MCF 10A (cell line): ENCODE measurements around the gene FTCDNL1. TPM values are rescaled to one million over a fixed set of nuclear protein-coding genes. Genes with fewer than 3 reads are reported as not detected.

Experiments used
- BruUV-seq: library from RNA; stranded (reverse); fragments of 400-500 nt; replicated peaks from 2 replicates; lab custom pipeline; 2021; lab: Mats Ljungman, UMichigan
- CTCF ChIA-PET: fragments of 300-600 bp; sonication (Branson Sonifier 250); formaldehyde crosslinking; extraction: SDS; loops from one replicate; lab custom pipeline; 2021; ENCODE audit warnings: antibody characterized with exemption, inconsistent platforms; lab: Yijun Ruan, JAX
- POLR2A ChIA-PET: fragments of 300-600, 350-650 bp; sonication (Branson Sonifier 250); formaldehyde crosslinking; extraction: SDS; loops from one replicate; lab custom pipeline; 2020; ENCODE audit warnings: antibody characterized with exemption, inconsistent platforms; lab: Yijun Ruan, JAX
- DNase-seq: peaks from one replicate; pipeline ENCODE4 v3.0.0-alpha.2; 2018; ENCODE audit not compliant: unreplicated experiment
- H3K27ac Mint-ChIP-seq: one replicate; pipeline ENCODE4 v1.8.0; 2022; ENCODE audit warnings: mild to moderate bottlenecking, low read depth, mixed read lengths; ENCODE audit not compliant: unreplicated experiment
- H3K27me3 Mint-ChIP-seq: one replicate; pipeline ENCODE4 v1.8.0; 2022; ENCODE audit warnings: mixed read lengths; ENCODE audit not compliant: insufficient read depth, unreplicated experiment
- H3K36me3 Mint-ChIP-seq: one replicate; pipeline ENCODE4 v1.8.0; 2022; ENCODE audit warnings: mild to moderate bottlenecking, moderate library complexity, mixed read lengths; ENCODE audit not compliant: insufficient read depth, unreplicated experiment
- H3K4me1 Mint-ChIP-seq: one replicate; pipeline ENCODE4 v1.8.0; 2022; ENCODE audit warnings: mixed read lengths; ENCODE audit not compliant: insufficient read depth, unreplicated experiment
- H3K4me3 Mint-ChIP-seq: one replicate; pipeline ENCODE4 v1.8.0; 2022; ENCODE audit warnings: mild to moderate bottlenecking, moderate library complexity, mixed read lengths; ENCODE audit not compliant: unreplicated experiment
- H3K9me3 Mint-ChIP-seq: one replicate; pipeline ENCODE4 v1.8.0; 2022; ENCODE audit warnings: mixed read lengths; ENCODE audit not compliant: unreplicated experiment
- intact Hi-C: fragments of 100-400 bp; cut with micrococcal nuclease; formaldehyde crosslinking; loops from 2 replicates; pipeline ENCODE4 v1.14.1; 2022
- total RNA-seq: library from RNA; stranded (reverse); gene quantifications from 2 replicates; pipeline ENCODE4 v1.2.3, GENCODE V29; 2022
- TF ChIP-seq, protein P1 (sequence below): fragments of 200-600 bp; IDR thresholded peaks from one replicate; pipeline ENCODE4 v1.8.0; 2022; ENCODE audit warnings: antibody characterized with exemption, mild to moderate bottlenecking; ENCODE audit not compliant: unreplicated experiment

Gene FTCDNL1
- total RNA-seq, 1 experiment from 2014 or later: 1.9 TPM

DNA sequence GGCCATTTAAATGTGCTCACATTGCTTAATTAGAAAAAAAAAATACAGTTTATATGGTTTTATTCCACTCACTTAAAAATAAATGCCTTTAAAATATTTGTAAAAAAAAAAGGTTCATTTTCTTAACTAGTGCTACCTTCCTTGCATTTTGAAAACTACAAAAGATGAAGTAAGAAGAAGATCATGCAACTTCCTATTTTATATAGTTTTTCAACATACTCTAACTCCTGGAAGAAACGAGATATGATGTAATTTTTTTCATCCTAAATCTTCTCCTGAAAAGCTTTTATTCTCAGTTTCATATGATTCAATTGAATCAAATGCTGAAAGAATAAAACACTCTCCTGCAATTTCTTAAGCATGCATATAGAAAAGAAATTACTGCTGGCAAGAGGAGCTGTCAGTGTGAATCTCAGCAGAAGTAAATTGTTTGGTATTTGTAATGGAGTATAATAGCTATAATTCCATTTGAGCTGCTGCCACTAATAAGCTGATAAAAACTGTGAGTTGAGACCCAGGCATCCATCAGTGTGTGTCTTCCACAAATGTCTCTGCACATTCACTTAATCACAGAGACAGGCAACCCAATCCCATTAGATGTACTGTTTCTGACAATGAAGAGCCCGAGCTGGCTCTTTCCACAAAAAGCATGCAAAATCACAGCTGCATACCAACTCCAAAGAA, 3.7 kb downstream of the FTCDNL1 start:
- peaks cover 6% of the 10 kb centered on the region for H3K4me1 Mint-ChIP-seq
- no peaks in the 10 kb centered on the region for H3K36me3 Mint-ChIP-seq
- CTCF ChIA-PET: interaction anchor here (1.1 to 1.7 kb wide), 2 partner anchors 19 to 107 kb away, joined by 3 to 5 read pairs; no protein-coding TSS in a partner anchor
- H3K27me3 Mint-ChIP-seq: peaks cover 35% of the 10 kb centered on the region
- TF ChIP-seq, protein P1, sequence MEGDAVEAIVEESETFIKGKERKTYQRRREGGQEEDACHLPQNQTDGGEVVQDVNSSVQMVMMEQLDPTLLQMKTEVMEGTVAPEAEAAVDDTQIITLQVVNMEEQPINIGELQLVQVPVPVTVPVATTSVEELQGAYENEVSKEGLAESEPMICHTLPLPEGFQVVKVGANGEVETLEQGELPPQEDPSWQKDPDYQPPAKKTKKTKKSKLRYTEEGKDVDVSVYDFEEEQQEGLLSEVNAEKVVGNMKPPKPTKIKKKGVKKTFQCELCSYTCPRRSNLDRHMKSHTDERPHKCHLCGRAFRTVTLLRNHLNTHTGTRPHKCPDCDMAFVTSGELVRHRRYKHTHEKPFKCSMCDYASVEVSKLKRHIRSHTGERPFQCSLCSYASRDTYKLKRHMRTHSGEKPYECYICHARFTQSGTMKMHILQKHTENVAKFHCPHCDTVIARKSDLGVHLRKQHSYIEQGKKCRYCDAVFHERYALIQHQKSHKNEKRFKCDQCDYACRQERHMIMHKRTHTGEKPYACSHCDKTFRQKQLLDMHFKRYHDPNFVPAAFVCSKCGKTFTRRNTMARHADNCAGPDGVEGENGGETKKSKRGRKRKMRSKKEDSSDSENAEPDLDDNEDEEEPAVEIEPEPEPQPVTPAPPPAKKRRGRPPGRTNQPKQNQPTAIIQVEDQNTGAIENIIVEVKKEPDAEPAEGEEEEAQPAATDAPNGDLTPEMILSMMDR: no peak
- no peak overlapping the region for H3K4me3 Mint-ChIP-seq
- no TSS peak for BruUV-seq
- no peak overlapping the region for H3K27ac Mint-ChIP-seq
- intact Hi-C loops: no loop called here
- no peak for DNase-seq
- H3K9me3 Mint-ChIP-seq: no peaks in the 10 kb centered on the region
- POLR2A ChIA-PET: no interaction called here

DNA sequence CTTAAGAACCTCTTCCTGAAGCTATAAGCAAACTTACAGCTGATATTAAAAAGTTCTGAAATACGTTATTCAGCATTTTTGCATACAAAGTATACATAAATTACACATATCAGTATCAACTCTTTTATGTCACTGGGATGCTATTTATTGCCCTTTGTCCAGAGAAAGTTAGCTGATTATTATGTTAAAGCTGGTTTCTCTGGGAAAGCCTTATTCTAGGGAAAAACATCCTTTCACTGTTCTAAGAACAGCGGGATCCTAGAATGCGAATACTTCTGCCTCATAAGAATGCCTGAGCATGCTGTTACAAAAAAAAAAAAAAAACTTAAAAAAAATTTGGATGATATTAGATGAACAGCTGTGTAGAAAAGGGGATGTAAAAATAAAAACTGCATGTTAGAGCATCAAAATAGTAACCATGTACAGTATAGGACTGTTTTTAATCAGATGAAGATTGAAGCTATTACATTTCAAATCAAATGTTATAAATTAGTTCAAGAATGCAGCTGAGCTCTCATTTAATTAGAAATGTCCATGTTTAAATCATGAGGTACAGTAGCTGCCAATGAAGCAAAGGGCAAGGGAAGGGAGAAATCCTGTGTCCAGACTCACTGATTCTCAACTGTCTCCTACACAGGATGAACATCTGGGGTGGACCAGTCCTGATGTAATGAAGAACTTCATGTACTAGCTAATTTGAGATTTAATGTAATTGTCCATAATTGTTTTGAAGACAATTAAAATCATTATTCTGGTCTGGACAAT, 8.2 kb downstream of the FTCDNL1 start:
- no peaks in the 10 kb centered on the region for H3K9me3 Mint-ChIP-seq
- BruUV-seq: no TSS peak

DNA sequence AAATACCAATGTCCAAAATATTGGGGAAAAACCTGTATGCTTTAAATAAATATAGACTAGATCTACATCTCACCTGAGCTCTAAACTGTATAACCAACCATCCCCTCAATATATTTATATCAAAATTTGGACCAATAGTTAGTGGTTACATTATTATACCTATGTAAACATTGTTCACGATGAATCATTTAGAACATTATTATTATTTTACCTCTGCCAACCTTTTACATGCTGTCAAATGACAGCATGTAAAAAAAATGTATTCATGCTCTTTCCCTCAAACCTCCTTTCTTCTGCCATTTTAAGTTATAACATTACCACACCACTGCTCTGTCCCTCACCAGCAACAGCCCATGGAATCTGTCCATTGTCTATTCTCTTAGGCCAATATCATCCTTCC, 9.6 kb downstream of the FTCDNL1 start:
- Mint-ChIP-seq H3K36me3 (no peaks in the 10 kb centered on the region), H3K27ac (no peak overlapping the region), H3K4me3 (no peak overlapping the region), H3K27me3 (peaks cover 44% of the 10 kb centered on the region), H3K9me3 (no peaks in the 10 kb centered on the region), H3K4me1 (peaks cover 6% of the 10 kb centered on the region)
- ChIA-PET POLR2A (interaction anchor here (0.7 kb wide), 1 partner anchor 14 kb away, joined by 3 read pairs; no protein-coding TSS in a partner anchor), CTCF (interaction anchor here (0.6 to 0.7 kb wide), 4 partner anchors 15 to 459 kb away, joined by 3 to 4 read pairs (median 4); no protein-coding TSS in a partner anchor)
- no TSS peak for BruUV-seq
- intact Hi-C loops: no loop called here
- TF ChIP-seq, protein P1: no peak
- no peak for DNase-seq

More for the DNA sequence above, 8.2 kb downstream of the FTCDNL1 start:
- Mint-ChIP-seq H3K4me3 (no peak overlapping the region), H3K27me3 (peaks cover 50% of the 10 kb centered on the region), H3K4me1 (peaks cover 6% of the 10 kb centered on the region), H3K27ac (no peak overlapping the region), H3K36me3 (no peaks in the 10 kb centered on the region)
- ChIA-PET CTCF (interaction anchor here (0.7 to 1.2 kb wide), 4 partner anchors 11 to 1409 kb away, joined by 3 to 4 read pairs (median 3); no protein-coding TSS in a partner anchor), POLR2A (no interaction called here)
- TF ChIP-seq, protein P1: no peak
- no peak for DNase-seq
- intact Hi-C loops: no loop called here

DNA sequence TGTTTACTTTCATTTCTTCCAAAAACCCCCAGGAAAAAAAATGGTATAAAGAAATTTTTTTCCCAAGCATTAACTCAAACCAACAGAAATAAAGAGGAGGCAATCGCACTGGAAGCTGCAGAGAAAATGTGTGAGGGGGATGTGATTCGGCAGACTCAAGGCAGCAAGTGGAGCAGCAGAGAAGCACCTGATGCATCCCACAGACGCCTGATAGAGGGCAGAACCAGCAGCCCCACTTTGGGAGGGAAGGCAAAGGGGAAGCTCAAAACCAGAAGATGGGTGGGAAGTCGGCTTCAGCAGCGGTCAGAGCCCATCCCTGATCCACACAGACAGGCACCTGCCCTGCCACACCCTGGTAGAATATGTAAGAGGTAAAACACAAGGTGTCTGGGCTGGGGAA, 12.6 kb downstream of the FTCDNL1 start:
- no peak for DNase-seq
- H3K4me3 Mint-ChIP-seq: no peak overlapping the region
- H3K9me3 Mint-ChIP-seq: no peaks in the 10 kb centered on the region
- ChIA-PET POLR2A (no interaction called here), CTCF (interaction anchor here (0.6 kb wide), 1 partner anchor 98 kb away, joined by 3 read pairs; no protein-coding TSS in a partner anchor)
- H3K27ac Mint-ChIP-seq: no peak overlapping the region
- H3K4me1 Mint-ChIP-seq: peaks cover 6% of the 10 kb centered on the region
- BruUV-seq: no TSS peak
- peaks cover 34% of the 10 kb centered on the region for H3K27me3 Mint-ChIP-seq
- TF ChIP-seq, protein P1: no peak
- no peaks in the 10 kb centered on the region for H3K36me3 Mint-ChIP-seq
- intact Hi-C loops: no loop called here
